CD4-positive, CD25-positive, alpha-beta regulatory T cell (primary cell): ENCODE measurements around the gene LGR6. TPM values are rescaled to one million over a fixed set of nuclear protein-coding genes. Genes with fewer than 3 reads are reported as not detected.
"Not testable (repeated sequence)": the region's sequence is repeated elsewhere in the genome, so short reads cannot be mapped to it uniquely, and the experiment has no call there.

Source experiments
- ATAC-seq, 2 donors: fragments of 150-1000 bp; cut with Tn5 transposase; one replicate each; pipeline ENCODE4 v1.10.0; 2021; ENCODE audit warnings: low read depth in 2 of 2, moderate number of reproducible peaks in 2 of 2, moderate library complexity in 1 of 2
- DNase-seq, 3 donors: peaks; one replicate each; pipeline versions ENCODE4 v3.0.0 to v3.0.0-alpha.2; 2012 to 2022; ENCODE audit warnings: mixed read lengths in 1 of 3
- H3K27ac ChIP-seq: one replicate; pipeline ENCODE4 v1.7.0; 2013; ENCODE audit warnings: mild to moderate bottlenecking, low read length; ENCODE audit not compliant: insufficient read depth, poor library complexity, severe bottlenecking
- H3K27me3 ChIP-seq: one replicate; pipeline ENCODE4 v1.7.0; 2013; ENCODE audit warnings: low read length; ENCODE audit not compliant: control insufficient read depth, insufficient read depth
- H3K36me3 ChIP-seq: one replicate; pipeline ENCODE4 v1.7.0; 2013; ENCODE audit warnings: mild to moderate bottlenecking, low read length, moderate library complexity; ENCODE audit not compliant: control insufficient read depth, insufficient read depth
- H3K4me1 ChIP-seq: 2 replicates; pipeline ENCODE4 v1.7.0; 2013; ENCODE audit warnings: mild to moderate bottlenecking, low read length; ENCODE audit not compliant: insufficient read depth, control insufficient read depth, poor library complexity, severe bottlenecking
- H3K4me3 ChIP-seq: one replicate; pipeline ENCODE4 v1.7.0; 2013; ENCODE audit warnings: low read depth, mild to moderate bottlenecking, low read length, moderate library complexity
- H3K9me3 ChIP-seq, 2 experiments: 1 replicate in 1 of 2; 2 replicates in 1 of 2; pipeline ENCODE4 v1.7.0; 2013; ENCODE audit warnings: low read length in 2 of 2, mild to moderate bottlenecking in 1 of 2, moderate library complexity in 1 of 2; ENCODE audit not compliant: control insufficient read depth in 2 of 2
- H3K27ac Mint-ChIP-seq, 3 donors: one replicate each; pipeline ENCODE4 v1.8.0; 2020 to 2022; ENCODE audit warnings: mild to moderate bottlenecking in 3 of 3, mixed read lengths in 3 of 3, moderate library complexity in 2 of 3
- H3K27me3 Mint-ChIP-seq: one replicate; pipeline ENCODE4 v1.8.0; 2022; ENCODE audit warnings: mild to moderate bottlenecking, mixed read lengths
- H3K36me3 Mint-ChIP-seq: one replicate; pipeline ENCODE4 v1.8.0; 2020; ENCODE audit warnings: mixed read lengths
- H3K4me1 Mint-ChIP-seq, 4 donors: one replicate each; pipeline ENCODE4 v1.8.0; 2020 to 2022; ENCODE audit warnings: mixed read lengths in 4 of 4, mild to moderate bottlenecking in 1 of 4
- H3K4me3 Mint-ChIP-seq, 4 donors: one replicate each; pipeline ENCODE4 v1.8.0; 2020 to 2022; ENCODE audit warnings: mild to moderate bottlenecking in 4 of 4, mixed read lengths in 4 of 4, moderate library complexity in 3 of 4
- H3K9me3 Mint-ChIP-seq, 7 donors: one replicate each; pipeline ENCODE4 v1.8.0; 2020 to 2022; ENCODE audit warnings: mixed read lengths in 7 of 7, mild to moderate bottlenecking in 3 of 7, moderate library complexity in 2 of 7
- polyA plus RNA-seq, 4 donors: library from polyadenylated mRNA; unstranded; fragments of 300-500 nt; fragmentation: Illumina TruSeq; gene quantifications; one replicate each; pipeline ENCODE4 v1.2.3, GENCODE V29; 2021
- total RNA-seq: library from RNA; stranded (reverse); gene quantifications from one replicate; pipeline ENCODE4 v1.2.3, GENCODE V29; 2022

The LGR6 gene
- total and polyA plus RNA-seq, 5 donors from 2014 or later: 0.16 to 0.87 (median 0.30) TPM

- Mint-ChIP-seq H3K27ac (peak overlapping the region; percentile 82 to 96 (median 90)), H3K4me1 (peaks cover 0 to 67% (median 33%) of the 10 kb centered on the region in 4 donors), H3K4me3 (peak overlapping the region; percentile 70 to 90 (median 78)), H3K9me3 (no peaks in the 10 kb centered on the region), H3K36me3 (no peaks in the 10 kb centered on the region), H3K27me3 (peaks cover 4% of the 10 kb centered on the region)
- Histone ChIP-seq H3K4me1 (peaks cover 59% of the 10 kb centered on the region), H3K27me3 (no peaks in the 10 kb centered on the region), H3K36me3 (no peaks in the 10 kb centered on the region), H3K9me3 (no peaks in the 10 kb centered on the region), H3K27ac (peak overlapping the region; percentile 62), H3K4me3 (peak overlapping the region; percentile 34)
- DNase-seq (no peak), ATAC-seq (no peak)
Observed at GRCh38 chr1:202165267-202165941, 28.2 kb upstream of the LGR6 start.

- ATAC-seq (no peak), DNase-seq (no peak)
- Histone ChIP-seq H3K27ac (peak overlapping the region; percentile 62), H3K4me3 (no peak overlapping the region), H3K36me3 (no peaks in the 10 kb centered on the region), H3K9me3 (no peaks in the 10 kb centered on the region), H3K27me3 (no peaks in the 10 kb centered on the region), H3K4me1 (peaks cover 51% of the 10 kb centered on the region)
- Mint-ChIP-seq H3K4me3 (peak overlapping the region in 2 of 4 donors; percentile 34 to 70), H3K27me3 (no peaks in the 10 kb centered on the region), H3K27ac (peak overlapping the region; percentile 42 to 90 (median 60)), H3K4me1 (peaks cover 0 to 59% (median 29%) of the 10 kb centered on the region in 4 donors), H3K36me3 (no peaks in the 10 kb centered on the region), H3K9me3 (no peaks in the 10 kb centered on the region)
Observed at GRCh38 chr1:202165942-202166843, 27.4 kb upstream of the LGR6 start.

GRCh38 chr1:202167054-202167453 lies 26.5 kb upstream of the LGR6 start:
- H3K4me1 ChIP-seq: peaks cover 42% of the 10 kb centered on the region
- Mint-ChIP-seq H3K4me3 (peak overlapping the region in 1 of 4 donors; percentile 60), H3K4me1 (peaks cover 0 to 51% (median 24%) of the 10 kb centered on the region in 4 donors), H3K27ac (peak overlapping the region; percentile 56 to 68 (median 58))
- H3K27ac ChIP-seq, ATAC-seq, H3K9me3 Mint-ChIP-seq, H3K36me3 ChIP-seq, H3K27me3 Mint-ChIP-seq, H3K4me3 ChIP-seq, H3K27me3 ChIP-seq, H3K36me3 Mint-ChIP-seq, DNase-seq, H3K9me3 ChIP-seq: not testable (repeated sequence)

DNA sequence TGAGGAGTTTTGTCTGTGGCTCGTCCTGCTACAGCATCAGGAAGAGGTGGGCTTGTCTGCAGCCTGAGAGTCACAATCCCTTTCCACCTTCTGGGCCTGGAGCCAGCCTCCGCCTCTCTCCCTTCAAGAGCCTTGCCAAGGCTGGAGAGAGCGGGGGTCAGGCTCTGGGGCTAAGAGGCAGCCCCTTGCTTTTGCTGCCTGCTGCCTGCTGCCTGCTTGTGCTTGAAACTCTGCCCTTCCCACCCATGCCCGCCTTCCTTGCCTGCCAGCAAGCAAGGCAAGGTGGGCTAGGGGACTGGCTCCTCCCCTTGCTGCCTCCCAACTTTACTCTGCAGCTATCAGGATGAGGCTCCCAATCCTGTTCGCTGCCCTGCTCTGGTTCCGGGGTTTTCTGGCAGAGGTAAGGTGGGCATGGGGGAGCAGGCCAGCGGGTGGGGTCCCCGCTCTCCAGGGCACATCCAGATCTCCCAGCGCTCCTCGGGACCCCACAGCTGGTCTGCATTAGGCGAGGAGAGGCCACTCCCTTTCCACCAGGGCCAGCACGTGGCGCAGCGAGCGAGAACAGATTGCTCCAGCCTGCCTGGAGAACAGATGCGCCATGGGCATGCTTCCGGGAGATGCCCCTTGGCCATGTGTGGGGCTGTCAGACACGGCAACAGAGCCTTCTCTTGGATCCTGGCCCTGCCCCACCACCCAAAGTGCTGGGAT lies 25.7 kb upstream of the LGR6 start:
- Histone ChIP-seq H3K27ac (no peak overlapping the region), H3K27me3 (no peaks in the 10 kb centered on the region), H3K4me1 (peaks cover 34% of the 10 kb centered on the region), H3K36me3 (no peaks in the 10 kb centered on the region), H3K4me3 (no peak overlapping the region), H3K9me3 (no peaks in the 10 kb centered on the region)
- peaks cover 0 to 43% (median 18%) of the 10 kb centered on the region in 4 donors for H3K4me1 Mint-ChIP-seq
- ATAC-seq (no peak), DNase-seq (no peak)
- no peaks in the 10 kb centered on the region for H3K27me3 Mint-ChIP-seq
- H3K9me3 Mint-ChIP-seq: no peaks in the 10 kb centered on the region
- H3K27ac Mint-ChIP-seq: peak overlapping the region in 1 of 3 donors; percentile 56
- peak overlapping the region in 1 of 4 donors; percentile 60 for H3K4me3 Mint-ChIP-seq
- H3K36me3 Mint-ChIP-seq: no peaks in the 10 kb centered on the region

- DNase-seq (no peak), ATAC-seq (no peak)
- no peak overlapping the region for H3K27ac ChIP-seq
- Mint-ChIP-seq H3K36me3 (no peaks in the 10 kb centered on the region), H3K27me3 (no peaks in the 10 kb centered on the region), H3K9me3 (no peaks in the 10 kb centered on the region), H3K27ac (peak overlapping the region in 1 of 3 donors; percentile 51), H3K4me3 (no peak overlapping the region), H3K4me1 (peaks cover 0 to 33% (median 12%) of the 10 kb centered on the region in 4 donors)
- H3K9me3 ChIP-seq: no peaks in the 10 kb centered on the region
- no peaks in the 10 kb centered on the region for H3K36me3 ChIP-seq
- peaks cover 24% of the 10 kb centered on the region for H3K4me1 ChIP-seq
- no peaks in the 10 kb centered on the region for H3K27me3 ChIP-seq
- H3K4me3 ChIP-seq: no peak overlapping the region
Observed at GRCh38 chr1:202168861-202169260, 24.7 kb upstream of the LGR6 start.

GRCh38 chr1:202170726-202171125 lies 22.9 kb upstream of the LGR6 start:
- Mint-ChIP-seq H3K9me3 (no peaks in the 10 kb centered on the region), H3K36me3 (no peaks in the 10 kb centered on the region), H3K4me1 (peaks cover 0 to 14% (median 3%) of the 10 kb centered on the region in 4 donors), H3K27me3 (no peaks in the 10 kb centered on the region), H3K4me3 (no peak overlapping the region), H3K27ac (no peak overlapping the region)
- Histone ChIP-seq H3K4me3 (no peak overlapping the region), H3K27ac (no peak overlapping the region), H3K27me3 (no peaks in the 10 kb centered on the region), H3K4me1 (peaks cover 5% of the 10 kb centered on the region), H3K36me3 (no peaks in the 10 kb centered on the region), H3K9me3 (no peaks in the 10 kb centered on the region)
- peak in 1 of 3 donors; percentile 41 for DNase-seq
- ATAC-seq: no peak

DNA sequence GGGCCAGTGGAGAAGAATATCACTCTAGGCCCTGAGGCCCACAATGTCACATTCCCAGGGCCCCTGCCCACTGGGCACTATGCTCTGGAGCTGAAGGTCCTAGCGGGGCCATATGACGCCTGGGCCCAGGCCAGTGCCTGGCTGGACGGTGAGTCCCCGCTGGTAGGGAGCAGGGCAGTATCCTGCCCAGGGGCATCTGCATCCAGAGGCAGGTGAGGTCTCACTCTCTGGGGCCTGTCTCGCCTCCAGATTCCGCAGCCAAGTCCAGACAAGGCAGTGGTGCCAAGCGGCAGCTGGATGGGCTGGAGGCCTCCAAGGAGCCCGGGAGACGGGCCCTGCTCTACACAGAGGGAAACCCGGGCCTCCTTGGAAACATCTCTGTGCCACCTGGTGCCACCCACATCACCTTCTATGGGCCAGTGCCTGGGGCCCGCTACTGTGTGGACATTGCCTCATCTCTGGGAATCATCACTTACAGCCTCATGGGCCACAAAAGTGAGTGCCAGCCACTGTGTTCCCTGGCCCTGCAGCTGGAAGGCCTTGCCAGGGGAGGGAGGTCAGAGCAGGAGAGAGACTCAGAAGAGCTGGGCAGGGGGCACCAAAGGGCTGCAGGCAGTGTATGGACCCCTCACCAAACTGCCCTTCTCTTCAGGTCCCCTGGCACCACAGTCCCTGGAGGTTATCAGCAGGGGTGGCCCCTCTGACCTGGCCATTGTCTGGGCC lies 22.1 kb upstream of the LGR6 start:
- no peaks in the 10 kb centered on the region for H3K27me3 Mint-ChIP-seq

More for the DNA sequence above, 22.1 kb upstream of the LGR6 start:
- no peaks in the 10 kb centered on the region for H3K9me3 Mint-ChIP-seq
- H3K4me3 Mint-ChIP-seq: no peak overlapping the region
- no peak for DNase-seq
- Histone ChIP-seq H3K4me1 (no peaks in the 10 kb centered on the region), H3K27me3 (no peaks in the 10 kb centered on the region), H3K36me3 (no peaks in the 10 kb centered on the region), H3K27ac (no peak overlapping the region), H3K4me3 (no peak overlapping the region), H3K9me3 (no peaks in the 10 kb centered on the region)
- peak overlapping the region in 1 of 3 donors; percentile 56 for H3K27ac Mint-ChIP-seq
- peaks cover 0 to 7% (median 3%) of the 10 kb centered on the region in 4 donors for H3K4me1 Mint-ChIP-seq
- ATAC-seq: no peak
- no peaks in the 10 kb centered on the region for H3K36me3 Mint-ChIP-seq
